Activated CD4-positive, alpha-beta T cell treated with anti-CD3 and anti-CD28 coated beads, Interleukin-2, amount 50 U/mL, for 4 hours (primary cell): ENCODE results near the gene NLGN1.
"Not testable (repeated sequence)": the region's sequence is repeated elsewhere in the genome, so short reads cannot be mapped to it uniquely, and the experiment has no call there.

ENCODE experiments used
- DNase-seq, 2 experiments: peaks; one replicate each; pipeline ENCODE4 v3.0.0-alpha.2; 2020

Gene NLGN1

DNA sequence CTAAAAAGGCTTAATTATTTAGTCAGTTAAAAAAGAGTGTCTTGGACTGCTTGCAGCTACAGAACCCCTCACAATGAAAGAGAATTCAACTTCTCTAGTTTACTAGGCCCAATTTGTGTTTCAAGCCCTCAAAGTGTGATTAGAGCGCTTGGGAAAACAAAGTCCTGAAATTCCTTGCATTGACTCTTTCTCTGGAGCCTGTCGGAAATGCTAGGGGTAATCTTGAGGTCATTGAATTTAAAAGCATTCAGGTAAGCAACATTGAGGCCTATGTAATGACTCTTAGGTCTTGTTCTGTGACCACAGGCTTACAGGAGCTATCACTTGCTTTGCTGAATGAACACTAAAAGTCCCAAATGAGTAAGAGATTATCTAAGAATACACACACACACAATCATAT lies 186.0 kb downstream of the NLGN1 start:
- DNase-seq = no peak

DNA sequence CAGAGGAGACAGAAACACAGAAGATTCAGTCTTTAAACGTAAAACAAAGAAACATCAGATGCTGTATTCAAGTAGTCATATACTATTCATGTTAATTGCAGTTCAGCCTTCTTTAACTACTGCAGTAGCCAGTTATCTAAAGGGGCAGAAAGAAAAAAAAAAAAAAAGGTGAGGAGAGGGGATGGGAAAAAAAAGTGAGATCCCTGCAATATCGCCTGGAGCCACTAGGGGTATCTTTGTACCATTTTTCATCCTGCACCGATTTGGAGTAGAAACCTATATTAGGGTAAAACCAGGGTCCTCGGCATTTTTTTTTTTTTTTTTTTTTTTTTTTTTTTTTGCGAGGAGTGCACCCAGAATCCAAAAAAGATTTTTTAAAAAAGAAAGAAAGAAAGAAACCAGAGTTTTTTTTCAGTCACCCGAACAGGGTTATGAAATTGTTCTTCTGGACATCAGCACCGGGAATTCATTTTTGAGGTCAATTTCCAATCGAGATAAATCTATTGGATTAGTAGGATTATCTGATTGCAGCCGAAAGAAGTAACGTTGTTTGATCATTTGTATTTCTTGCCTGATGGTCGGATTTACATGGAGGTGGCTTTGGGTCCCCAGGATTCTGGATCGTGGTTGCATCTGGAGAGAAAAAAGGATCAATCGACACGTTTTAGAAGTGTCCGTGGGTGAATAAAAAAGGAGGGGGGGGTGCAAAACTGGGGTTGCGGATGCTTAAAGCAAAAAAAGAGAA lies 186.7 kb downstream of the NLGN1 start:
- DNase-seq = no peak

DNA sequence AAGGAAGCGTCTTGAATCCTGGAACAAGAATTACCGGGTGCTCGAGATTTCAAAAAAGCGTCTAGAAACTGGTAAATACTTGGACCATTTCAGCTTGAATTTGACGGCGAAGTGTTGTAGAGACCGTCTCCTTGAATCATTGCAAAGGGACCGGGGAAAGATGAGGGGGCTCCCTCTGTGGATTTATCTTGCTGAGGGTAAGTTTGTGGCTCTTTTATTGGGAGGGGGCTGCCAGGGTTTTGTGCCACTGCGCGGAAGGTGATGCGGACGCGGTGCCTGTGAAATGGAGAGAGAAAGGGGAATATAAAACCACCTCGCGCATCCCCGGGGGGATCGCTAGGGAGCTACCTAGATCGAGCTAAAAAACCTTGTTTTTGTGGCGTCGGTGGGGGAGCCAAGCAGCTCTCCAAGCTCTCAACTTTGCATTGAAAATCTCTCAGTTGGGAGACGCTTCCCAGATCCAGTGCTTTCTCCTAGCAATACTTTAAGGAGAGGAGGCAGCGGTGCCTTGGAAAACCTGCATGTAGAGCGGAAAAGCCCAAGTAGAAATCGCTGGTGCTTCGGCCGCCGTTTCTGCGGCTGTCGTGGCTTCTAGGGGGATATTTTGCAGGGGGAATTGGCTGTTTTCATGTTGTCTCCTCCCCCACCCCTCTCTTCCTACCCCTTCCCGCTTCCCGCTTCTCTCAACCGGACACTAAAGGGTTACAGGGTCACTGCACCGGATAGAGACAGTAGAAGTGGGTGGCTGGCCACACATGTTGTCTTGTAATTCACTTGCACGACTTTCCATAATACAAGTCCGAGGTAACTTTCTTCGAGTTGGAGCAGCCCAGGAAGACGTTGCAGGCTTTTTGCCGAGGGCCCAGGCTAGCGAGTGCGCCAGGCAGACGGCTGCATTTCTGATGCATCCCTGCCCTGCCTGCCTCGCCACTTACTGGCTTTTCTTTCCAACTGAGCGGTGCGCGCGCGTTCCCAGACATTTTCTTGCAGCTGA lies 187.6 kb downstream of the NLGN1 start:
- DNase-seq = no peak

DNA sequence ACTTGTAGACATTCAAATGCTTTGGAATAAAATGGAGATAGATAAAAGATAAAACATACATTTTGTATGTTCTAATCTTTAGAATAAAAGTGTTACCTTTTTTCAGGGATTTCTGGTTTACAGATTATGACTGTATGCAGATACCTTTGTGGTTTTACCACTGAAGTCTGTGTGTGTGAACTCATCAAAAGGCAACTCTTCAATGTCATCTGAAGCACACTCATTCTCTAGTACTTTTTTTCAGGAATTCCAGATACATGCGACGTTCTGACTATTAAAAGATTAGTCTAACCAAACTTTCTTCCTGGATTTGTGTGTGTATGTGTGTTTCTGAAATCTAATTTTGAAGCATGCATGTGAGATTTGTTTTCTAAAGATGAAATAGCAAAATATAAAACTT lies 188.6 kb downstream of the NLGN1 start:
- no peak for DNase-seq

GRCh38 chr3:173587055-173587454 lies 189.5 kb downstream of the NLGN1 start:
- no peak for DNase-seq

- no peak for DNase-seq
Observed at GRCh38 chr3:173588556-173588955, 191.0 kb downstream of the NLGN1 start.

- no peak for DNase-seq
Observed at GRCh38 chr3:173589116-173589515, 191.6 kb downstream of the NLGN1 start.

- DNase-seq = no peak
Observed at GRCh38 chr3:173591401-173591800, 193.9 kb downstream of the NLGN1 start.

- DNase-seq = not testable (repeated sequence)
Observed at GRCh38 chr3:173594881-173595280, 197.3 kb downstream of the NLGN1 start.

DNA sequence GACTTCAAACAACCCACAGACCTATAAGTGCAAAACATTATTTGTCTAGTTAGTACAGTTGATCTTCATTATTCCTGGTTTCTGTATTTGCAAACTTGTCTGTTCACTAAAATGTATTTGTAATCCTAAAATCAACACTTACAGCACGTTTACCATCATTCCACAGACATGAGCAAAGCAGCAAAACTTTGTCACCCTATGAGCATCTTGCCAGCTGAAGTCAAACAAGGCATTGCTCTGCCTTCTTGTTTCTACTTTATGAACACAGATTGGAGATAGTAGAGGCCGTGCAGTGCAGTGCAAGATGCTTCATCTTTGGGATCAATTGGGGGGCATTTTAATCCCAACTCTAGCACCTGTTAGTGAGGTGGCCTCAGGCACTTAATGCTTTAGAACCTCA lies 202.1 kb downstream of the NLGN1 start:
- no peak for DNase-seq

- DNase-seq = no peak
Observed at GRCh38 chr3:173614522-173614921, 217.0 kb downstream of the NLGN1 start.

DNA sequence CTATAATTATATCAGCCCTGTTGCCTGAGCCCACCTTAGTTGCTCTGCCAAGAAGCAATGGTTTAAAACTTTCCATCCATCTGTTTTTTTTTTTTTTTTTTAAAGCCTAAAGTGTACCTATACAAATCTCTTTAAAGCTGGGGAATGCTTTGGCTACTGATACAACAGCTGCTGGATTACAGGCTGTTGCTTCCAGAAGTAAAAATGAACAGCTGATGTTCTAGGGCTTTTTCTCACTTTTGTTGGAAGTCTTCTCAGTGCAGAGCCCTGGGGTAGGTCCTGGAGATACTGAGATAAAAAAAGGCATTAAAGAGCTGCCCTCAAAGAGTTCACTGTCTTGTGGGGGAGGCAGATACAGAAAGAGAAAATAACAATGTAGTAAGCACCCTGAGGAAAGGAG lies 218.1 kb downstream of the NLGN1 start:
- DNase-seq = no peak

- DNase-seq = no peak
Observed at GRCh38 chr3:173617490-173617889, 219.9 kb downstream of the NLGN1 start.

- DNase-seq = no peak
Observed at GRCh38 chr3:173618148-173618547, 220.6 kb downstream of the NLGN1 start.

- DNase-seq = no peak
Observed at GRCh38 chr3:173618703-173619102, 221.2 kb downstream of the NLGN1 start.

GRCh38 chr3:173622166-173622565 lies 224.6 kb downstream of the NLGN1 start:
- DNase-seq = no peak

DNA sequence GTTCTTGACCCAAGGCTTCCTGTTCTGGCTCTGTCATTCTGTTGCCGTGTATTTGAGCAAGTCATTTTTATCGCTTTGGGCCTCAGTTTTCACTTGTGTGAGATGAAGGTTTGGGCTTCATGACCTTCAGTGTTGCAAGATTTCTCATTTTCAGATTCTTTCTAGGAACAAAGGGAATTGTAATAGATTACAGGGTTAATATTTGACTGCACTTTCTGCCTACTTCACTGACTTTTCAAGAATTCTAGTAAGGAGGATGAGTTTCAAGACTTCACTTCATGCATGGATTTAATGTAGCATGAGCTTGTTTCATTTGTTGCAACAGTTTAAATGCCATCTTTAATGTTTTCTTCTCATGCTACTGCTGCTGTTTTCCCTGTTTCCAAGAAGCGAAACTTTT lies 226.5 kb downstream of the NLGN1 start:
- DNase-seq = no peak

DNA sequence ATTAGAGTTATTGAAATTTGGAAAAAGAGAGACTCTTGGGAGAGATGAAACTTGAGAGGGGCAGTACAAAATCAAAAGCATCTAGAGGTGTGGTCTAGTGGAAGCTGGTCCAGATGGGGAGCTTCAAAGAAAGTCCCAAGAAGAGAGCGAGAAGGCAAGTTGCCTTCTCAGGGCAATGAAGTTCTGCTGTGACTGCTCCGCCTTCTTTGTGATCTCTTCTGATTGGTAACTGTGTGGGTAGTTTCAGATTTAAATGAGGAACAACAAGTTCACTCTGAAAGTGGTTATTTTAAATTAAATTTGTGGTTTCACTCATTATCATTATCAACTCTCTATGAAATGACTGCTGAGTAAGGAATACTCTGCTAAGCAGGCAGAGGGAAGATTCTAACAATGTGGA lies 233.3 kb downstream of the NLGN1 start:
- DNase-seq = no peak

GRCh38 chr3:173632945-173633344 lies 235.4 kb downstream of the NLGN1 start:
- no peak for DNase-seq

GRCh38 chr3:173635826-173636225 lies 238.3 kb downstream of the NLGN1 start:
- no peak for DNase-seq

GRCh38 chr3:173639098-173639497 lies 241.6 kb downstream of the NLGN1 start:
- DNase-seq = no peak

DNA sequence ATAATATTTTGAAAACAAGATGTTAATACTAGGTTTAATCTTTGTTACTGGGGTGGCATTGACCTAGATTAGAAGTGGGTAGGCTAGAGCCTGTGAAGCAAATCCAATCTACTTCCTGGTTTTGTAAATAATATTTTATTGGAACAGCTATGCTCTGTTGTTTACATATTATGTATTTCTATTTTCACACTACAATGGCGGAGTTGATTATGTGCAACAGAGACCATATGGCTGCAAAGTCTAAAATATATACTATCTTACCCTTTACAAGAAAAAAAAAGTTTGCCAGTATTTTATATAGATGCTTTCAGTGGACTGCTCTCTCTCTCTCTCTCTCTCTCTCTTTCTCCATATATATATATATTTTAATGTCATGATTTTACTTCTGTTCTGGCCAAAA lies 244.2 kb downstream of the NLGN1 start:
- no peak for DNase-seq

DNA sequence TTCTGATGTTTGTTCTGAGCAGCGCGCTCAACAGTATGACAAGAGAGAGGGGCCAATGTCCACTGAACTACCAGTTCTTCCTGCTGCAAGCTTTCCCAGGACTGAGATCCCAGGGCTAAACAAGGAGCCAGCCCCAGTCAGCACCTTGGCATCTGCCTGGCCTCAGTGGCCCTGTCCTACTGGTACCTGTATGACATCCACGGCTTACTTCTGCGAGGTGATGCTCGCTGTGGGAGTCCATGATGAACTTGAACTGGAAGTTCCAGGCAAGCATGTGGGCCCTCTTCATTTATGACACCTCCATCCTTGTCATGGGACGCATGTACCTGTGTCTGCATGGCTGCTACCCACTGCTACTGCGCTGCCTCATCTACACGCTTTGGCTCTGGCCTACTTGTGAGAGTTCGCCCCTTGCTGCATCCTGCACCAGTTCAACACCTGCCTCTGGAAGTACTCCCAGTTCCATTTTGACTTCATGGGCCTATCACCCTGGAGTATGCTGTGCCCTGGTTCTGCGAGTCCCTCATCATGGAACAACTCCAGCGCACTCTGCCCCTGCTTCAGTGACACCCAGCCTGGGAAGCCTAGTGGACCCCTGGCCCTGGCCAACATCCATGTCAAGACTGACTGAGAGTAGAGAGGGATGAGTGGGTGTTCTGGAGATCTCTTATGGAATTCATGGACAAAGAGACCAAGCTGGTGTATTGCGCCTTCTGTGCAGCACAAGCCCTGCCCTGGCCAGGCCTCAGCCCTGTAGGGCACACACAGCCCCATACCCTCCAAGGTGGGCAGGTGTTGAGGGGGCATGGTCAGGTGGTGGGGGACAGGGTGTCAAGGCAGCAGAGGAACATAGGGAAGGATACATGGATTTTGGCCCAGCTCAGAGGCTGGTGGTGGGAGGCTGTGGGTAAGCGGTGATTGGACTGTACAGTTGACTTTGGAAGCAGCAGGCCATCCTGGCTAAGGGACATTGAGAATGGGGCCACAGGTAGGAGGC lies 246.8 kb downstream of the NLGN1 start:
- no peak for DNase-seq
